Calu3 (cell line): ENCODE data around the gene GSTT2B. TPM values are rescaled to one million over a fixed set of nuclear protein-coding genes. Genes with fewer than 3 reads are reported as not detected.
"Not testable (repeated sequence)": the region's sequence is repeated elsewhere in the genome, so short reads cannot be mapped to it uniquely, and the experiment has no call there.

Experiments
- Bru-seq: library from RNA; stranded (reverse); fragments of 400-500 nt; gene quantifications from one replicate; lab custom pipeline; 2021; lab: Mats Ljungman, UMichigan
- BruChase-seq, 2 experiments: library from RNA; stranded (reverse); fragments of 400-500 nt; gene quantifications; one replicate each; lab custom pipeline; 2021; lab: Mats Ljungman, UMichigan
- BruUV-seq: library from RNA; stranded (reverse); fragments of 400-500 nt; replicated peaks from 2 replicates; lab custom pipeline; 2021; lab: Mats Ljungman, UMichigan
- CTCF ChIA-PET: fragments of 300-600 bp; sonication (Branson Sonifier 250); formaldehyde crosslinking; loops from one replicate; lab custom pipeline; 2022; ENCODE audit warnings: antibody characterized with exemption; lab: Charles Lee
- DNase-seq: peaks from one replicate; pipeline ENCODE4 v3.0.0; 2022
- H3K27ac Mint-ChIP-seq: one replicate; pipeline ENCODE4 v1.8.0; 2022; ENCODE audit warnings: mixed read lengths; ENCODE audit not compliant: unreplicated experiment
- H3K27me3 Mint-ChIP-seq: one replicate; pipeline ENCODE4 v1.8.0; 2022; ENCODE audit warnings: mixed read lengths; ENCODE audit not compliant: unreplicated experiment
- H3K36me3 Mint-ChIP-seq: one replicate; pipeline ENCODE4 v1.8.0; 2022; ENCODE audit warnings: mild to moderate bottlenecking, moderate library complexity, mixed read lengths; ENCODE audit not compliant: insufficient read depth, unreplicated experiment
- H3K4me1 Mint-ChIP-seq: one replicate; pipeline ENCODE4 v1.8.0; 2022; ENCODE audit warnings: mild to moderate bottlenecking, low read depth, mixed read lengths; ENCODE audit not compliant: unreplicated experiment
- H3K4me3 Mint-ChIP-seq: one replicate; pipeline ENCODE4 v1.8.0; 2022; ENCODE audit warnings: mild to moderate bottlenecking, low read depth, moderate library complexity, mixed read lengths; ENCODE audit not compliant: unreplicated experiment
- H3K9me3 Mint-ChIP-seq: one replicate; pipeline ENCODE4 v1.8.0; 2022; ENCODE audit warnings: low read depth, mixed read lengths; ENCODE audit not compliant: unreplicated experiment
- intact Hi-C: fragments of 100-400 bp; cut with micrococcal nuclease; formaldehyde crosslinking; loops from one replicate; pipeline ENCODE4 v1.10.0; 2022; ENCODE audit not compliant: unreplicated experiment
- long read RNA-seq: library from polyadenylated mRNA; stranded (forward); transcript quantifications from one replicate; pipeline ENCODE4 v2.0.0, GENCODE V29; 2022
- total RNA-seq: library from RNA; stranded (reverse); gene quantifications from 2 replicates; pipeline ENCODE4 v1.2.3, GENCODE V29; 2022
- TF ChIP-seq, protein P1 (sequence below): fragments of 200-600 bp; IDR thresholded peaks from one replicate; pipeline ENCODE4 v1.8.0; 2022; ENCODE audit warnings: antibody characterized with exemption; ENCODE audit not compliant: unreplicated experiment

The GSTT2B gene, protein sequence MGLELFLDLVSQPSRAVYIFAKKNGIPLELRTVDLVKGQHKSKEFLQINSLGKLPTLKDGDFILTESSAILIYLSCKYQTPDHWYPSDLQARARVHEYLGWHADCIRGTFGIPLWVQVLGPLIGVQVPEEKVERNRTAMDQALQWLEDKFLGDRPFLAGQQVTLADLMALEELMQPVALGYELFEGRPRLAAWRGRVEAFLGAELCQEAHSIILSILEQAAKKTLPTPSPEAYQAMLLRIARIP
- total RNA-seq (3.6 and 5.4 TPM in 2 replicates), Bru-seq, nascent RNA (percentile 30 among the genes with signal in this experiment), BruChase-seq, experiment 1, labeled RNA remaining after a 6-hour chase (percentile 32 among the genes with signal in this experiment), BruChase-seq, experiment 2, labeled RNA remaining after a 2-hour chase (percentile 37 among the genes with signal in this experiment)
- long read RNA-seq, partial matches to known transcripts: 5 of 8 reads
- long read RNA-seq, other reads (novel, unspliced or antisense): 1 of 8 reads

- H3K4me3 Mint-ChIP-seq, H3K36me3 Mint-ChIP-seq, H3K27ac Mint-ChIP-seq, BruUV-seq, CTCF ChIA-PET, H3K9me3 Mint-ChIP-seq, H3K27me3 Mint-ChIP-seq, DNase-seq, intact Hi-C loops, H3K4me1 Mint-ChIP-seq: not testable (repeated sequence)
Measured at GRCh38 chr22:23961084-23961771, at the start of gene GSTT2B. TSS of gene GSTT2B (minus strand) at chr22:23961195. CDS start at chr22:23961131, 64 bp downstream.

DNA sequence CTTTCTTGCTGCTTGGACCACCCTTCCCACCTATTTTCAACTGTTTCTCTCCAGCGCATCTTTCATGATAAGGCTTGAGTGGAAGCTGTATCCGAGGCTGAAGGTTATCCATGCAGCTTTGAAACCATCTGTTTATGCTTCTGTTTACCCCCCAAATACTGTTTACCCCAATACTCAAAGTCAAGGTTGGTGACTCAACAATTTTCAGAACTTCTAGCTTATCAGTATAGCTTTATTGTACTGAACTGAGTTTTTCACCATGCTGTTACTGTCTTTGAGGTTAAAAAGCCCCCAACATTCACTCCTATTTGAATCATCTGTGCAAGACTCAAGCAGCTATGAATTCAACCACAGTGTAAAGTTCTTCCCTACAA lies 49.0 kb upstream of the GSTT2B start:
- TF ChIP-seq, protein P1, sequence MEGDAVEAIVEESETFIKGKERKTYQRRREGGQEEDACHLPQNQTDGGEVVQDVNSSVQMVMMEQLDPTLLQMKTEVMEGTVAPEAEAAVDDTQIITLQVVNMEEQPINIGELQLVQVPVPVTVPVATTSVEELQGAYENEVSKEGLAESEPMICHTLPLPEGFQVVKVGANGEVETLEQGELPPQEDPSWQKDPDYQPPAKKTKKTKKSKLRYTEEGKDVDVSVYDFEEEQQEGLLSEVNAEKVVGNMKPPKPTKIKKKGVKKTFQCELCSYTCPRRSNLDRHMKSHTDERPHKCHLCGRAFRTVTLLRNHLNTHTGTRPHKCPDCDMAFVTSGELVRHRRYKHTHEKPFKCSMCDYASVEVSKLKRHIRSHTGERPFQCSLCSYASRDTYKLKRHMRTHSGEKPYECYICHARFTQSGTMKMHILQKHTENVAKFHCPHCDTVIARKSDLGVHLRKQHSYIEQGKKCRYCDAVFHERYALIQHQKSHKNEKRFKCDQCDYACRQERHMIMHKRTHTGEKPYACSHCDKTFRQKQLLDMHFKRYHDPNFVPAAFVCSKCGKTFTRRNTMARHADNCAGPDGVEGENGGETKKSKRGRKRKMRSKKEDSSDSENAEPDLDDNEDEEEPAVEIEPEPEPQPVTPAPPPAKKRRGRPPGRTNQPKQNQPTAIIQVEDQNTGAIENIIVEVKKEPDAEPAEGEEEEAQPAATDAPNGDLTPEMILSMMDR: no peak
- intact Hi-C loops: no loop called here
- Mint-ChIP-seq H3K4me1 (peaks cover 10% of the 10 kb centered on the region), H3K9me3 (no peaks in the 10 kb centered on the region), H3K27ac (no peak overlapping the region), H3K36me3 (peaks cover 13% of the 10 kb centered on the region), H3K4me3 (no peak overlapping the region), H3K27me3 (no peaks in the 10 kb centered on the region)
- no TSS peak for BruUV-seq
- CTCF ChIA-PET: no interaction called here
- DNase-seq: no peak

- TF ChIP-seq, protein P1: no peak
- H3K9me3 Mint-ChIP-seq: no peaks in the 10 kb centered on the region
- CTCF ChIA-PET: no interaction called here
- no peak overlapping the region for H3K4me3 Mint-ChIP-seq
- H3K4me1 Mint-ChIP-seq: peaks cover 10% of the 10 kb centered on the region
- H3K27ac Mint-ChIP-seq: no peak overlapping the region
- BruUV-seq: no TSS peak
- no peaks in the 10 kb centered on the region for H3K27me3 Mint-ChIP-seq
- no peak for DNase-seq
- H3K36me3 Mint-ChIP-seq: peaks cover 13% of the 10 kb centered on the region
- intact Hi-C loops: no loop called here
Measured at GRCh38 chr22:24009227-24010017, 48.4 kb upstream of the GSTT2B start.

DNA sequence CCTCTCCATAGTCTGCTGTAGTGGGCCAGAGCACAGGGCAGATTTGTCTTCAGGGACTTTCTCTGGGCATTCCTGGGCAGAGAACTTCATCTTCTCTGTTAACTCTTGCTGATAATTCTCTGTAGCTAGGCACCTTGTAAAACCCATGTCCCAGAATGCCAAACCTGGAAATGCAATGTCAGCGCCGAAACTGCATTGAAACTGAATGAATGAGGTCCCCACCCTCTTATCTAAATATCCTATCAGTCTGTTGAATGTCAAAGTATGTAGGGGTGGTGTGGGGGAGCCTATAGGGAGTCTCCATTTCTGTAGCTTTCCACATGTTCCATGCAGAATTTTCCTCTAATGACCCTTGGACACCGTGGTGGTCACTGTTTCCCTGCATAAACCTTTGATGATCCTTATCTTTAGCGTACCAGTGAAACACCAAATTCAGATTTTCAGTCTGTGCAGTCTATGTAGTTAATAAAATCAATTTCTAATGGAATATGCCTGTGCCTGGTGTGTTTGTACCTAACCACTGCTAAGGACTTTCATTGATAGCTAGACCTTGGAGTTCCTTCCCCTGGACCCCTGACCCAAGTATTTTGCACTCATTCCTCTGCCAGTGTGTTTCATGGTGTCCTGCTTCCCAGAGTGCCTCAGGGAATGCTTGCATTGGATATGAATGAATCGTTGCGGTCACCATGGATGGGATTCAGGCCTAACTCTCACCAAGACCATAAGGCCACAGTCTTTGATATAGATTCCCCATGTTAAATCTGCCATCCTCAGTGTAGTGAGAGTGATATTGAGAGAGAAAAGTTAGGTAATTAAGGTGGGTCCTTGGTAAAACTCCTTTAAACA lies 47.6 kb upstream of the GSTT2B start:
- H3K4me1 Mint-ChIP-seq: peaks cover 5% of the 10 kb centered on the region
- intact Hi-C loops: no loop called here
- BruUV-seq: no TSS peak
- no peak overlapping the region for H3K4me3 Mint-ChIP-seq
- no peaks in the 10 kb centered on the region for H3K9me3 Mint-ChIP-seq
- no peak for DNase-seq
- CTCF ChIA-PET: no interaction called here
- H3K27ac Mint-ChIP-seq: no peak overlapping the region
- H3K36me3 Mint-ChIP-seq: peaks cover 13% of the 10 kb centered on the region
- TF ChIP-seq, protein P1: no peak
- no peaks in the 10 kb centered on the region for H3K27me3 Mint-ChIP-seq
